Fibroblast of the conjunctiva (primary cell): ENCODE data around the gene ALG12.

ENCODE experiments used
- DNase-seq: peaks from one replicate; pipeline ENCODE4 v3.0.0-alpha.2; 2010; ENCODE audit warnings: low read depth

Gene ALG12

GRCh38 chr22:49887064-49887451 is 31.2 kb downstream of the ALG12 start:
- DNase-seq: no peak

- no peak for DNase-seq
These were observed 31.7 kb downstream of the ALG12 start for GRCh38 chr22:49886346-49887063.

GRCh38 chr22:49885881-49886280 is 32.4 kb downstream of the ALG12 start:
- no peak for DNase-seq

GRCh38 chr22:49885281-49885680 is 33.0 kb downstream of the ALG12 start:
- no peak for DNase-seq

GRCh38 chr22:49884503-49885260 is 33.6 kb downstream of the ALG12 start:
- no peak for DNase-seq

GRCh38 chr22:49884075-49884474 is 34.2 kb downstream of the ALG12 start:
- DNase-seq: no peak

- DNase-seq: no peak
These were observed 35.0 kb downstream of the ALG12 start for GRCh38 chr22:49883294-49883640.

- no peak for DNase-seq
These were observed 35.5 kb downstream of the ALG12 start for GRCh38 chr22:49882519-49883293.

- no peak for DNase-seq
These were observed 36.4 kb downstream of the ALG12 start for GRCh38 chr22:49881856-49882255.

- DNase-seq: no peak
These were observed 38.0 kb downstream of the ALG12 start for GRCh38 chr22:49880281-49880680.

GRCh38 chr22:49879871-49880270 is 38.4 kb downstream of the ALG12 start:
- no peak for DNase-seq

- DNase-seq: no peak
These were observed 40.0 kb downstream of the ALG12 start for GRCh38 chr22:49878206-49878605.

- no peak for DNase-seq
These were observed 40.6 kb downstream of the ALG12 start for GRCh38 chr22:49877642-49878041.

- no peak for DNase-seq
These were observed 44.9 kb downstream of the ALG12 start for GRCh38 chr22:49873228-49873940.

- no peak for DNase-seq
These were observed 45.9 kb downstream of the ALG12 start for GRCh38 chr22:49872347-49872746.

GRCh38 chr22:49871482-49871881 is 46.8 kb downstream of the ALG12 start:
- DNase-seq: no peak

GRCh38 chr22:49869845-49870712 is 48.2 kb downstream of the ALG12 start:
- no peak for DNase-seq

GRCh38 chr22:49869086-49869830 is 49.0 kb downstream of the ALG12 start:
- DNase-seq: no peak

GRCh38 chr22:49867303-49868265 is 50.7 kb downstream of the ALG12 start:
- no peak for DNase-seq
